ENCODE data around the gene CORO2B. TPM values are rescaled to one million over a fixed set of nuclear protein-coding genes. Genes with fewer than 3 reads are reported as not detected.

CORO2B gene
- polyA plus RNA-seq, 3 donors from 2014 or later: not detected

DNA sequence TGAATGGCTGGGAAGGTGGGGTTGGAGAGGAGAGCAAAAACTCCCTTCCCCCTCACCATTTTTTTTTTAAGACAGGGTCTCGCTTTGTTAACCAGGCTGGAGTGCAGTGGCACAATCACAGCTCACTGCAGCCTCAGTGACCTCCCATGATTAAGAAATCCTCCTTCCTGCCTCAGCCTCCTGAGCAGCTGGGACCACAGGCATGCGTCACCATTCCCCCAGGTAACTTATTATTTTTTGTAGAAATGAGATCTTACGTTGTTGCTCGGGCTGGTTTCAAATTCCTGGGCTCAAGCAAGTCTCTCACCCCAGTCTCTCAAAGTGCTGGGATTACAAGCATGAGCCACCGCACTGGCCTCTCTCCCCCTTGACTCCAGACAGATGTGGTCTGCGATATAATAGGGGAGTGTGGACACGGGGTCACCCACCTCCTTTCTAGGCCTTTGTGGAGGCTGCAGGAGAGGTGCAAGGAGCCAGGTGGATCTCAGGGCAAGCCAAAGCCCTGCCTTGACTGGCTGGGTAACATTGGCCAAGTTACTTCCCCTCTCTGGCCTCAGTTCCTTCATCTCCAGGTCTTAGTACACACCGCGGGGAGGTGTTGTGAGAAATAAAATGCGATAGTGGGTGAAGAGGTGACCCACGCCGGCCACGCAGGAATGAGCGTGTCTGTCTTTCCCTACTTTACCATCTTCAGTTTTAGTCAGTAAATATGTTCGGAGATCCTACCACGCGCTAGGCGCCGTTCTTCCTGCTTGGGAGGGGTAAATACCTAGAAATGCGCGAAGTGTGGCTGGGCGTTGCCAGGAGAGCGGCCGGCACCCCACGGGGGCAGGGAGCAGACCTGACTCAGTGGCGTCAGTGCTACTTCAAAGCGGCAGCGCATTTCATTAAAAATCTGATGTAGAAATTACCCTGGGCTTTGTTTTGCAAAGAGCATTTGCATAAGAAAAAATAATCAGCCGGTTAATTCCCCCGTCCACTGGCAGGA is 20.2 kb upstream of the CORO2B start:
- Mint-ChIP-seq H3K27me3 (ENCODE audit: low read depth in 3 of 3) (peaks cover 9 to 13% (median 13%) of the 10 kb centered on the region in 3 donors), H3K9me3 (peaks cover 0 to 3% (median 0%) of the 10 kb centered on the region in 6 donors), H3K36me3 (peaks cover 0 to 4% (median 0%) of the 10 kb centered on the region in 3 donors), H3K27ac (no peak overlapping the region), H3K4me1 (peaks cover 15 to 24% of the 10 kb centered on the region in 2 donors), H3K4me3 (peak overlapping the region; percentile 52 to 82 (median 76))
- no peak for DNase-seq

DNA sequence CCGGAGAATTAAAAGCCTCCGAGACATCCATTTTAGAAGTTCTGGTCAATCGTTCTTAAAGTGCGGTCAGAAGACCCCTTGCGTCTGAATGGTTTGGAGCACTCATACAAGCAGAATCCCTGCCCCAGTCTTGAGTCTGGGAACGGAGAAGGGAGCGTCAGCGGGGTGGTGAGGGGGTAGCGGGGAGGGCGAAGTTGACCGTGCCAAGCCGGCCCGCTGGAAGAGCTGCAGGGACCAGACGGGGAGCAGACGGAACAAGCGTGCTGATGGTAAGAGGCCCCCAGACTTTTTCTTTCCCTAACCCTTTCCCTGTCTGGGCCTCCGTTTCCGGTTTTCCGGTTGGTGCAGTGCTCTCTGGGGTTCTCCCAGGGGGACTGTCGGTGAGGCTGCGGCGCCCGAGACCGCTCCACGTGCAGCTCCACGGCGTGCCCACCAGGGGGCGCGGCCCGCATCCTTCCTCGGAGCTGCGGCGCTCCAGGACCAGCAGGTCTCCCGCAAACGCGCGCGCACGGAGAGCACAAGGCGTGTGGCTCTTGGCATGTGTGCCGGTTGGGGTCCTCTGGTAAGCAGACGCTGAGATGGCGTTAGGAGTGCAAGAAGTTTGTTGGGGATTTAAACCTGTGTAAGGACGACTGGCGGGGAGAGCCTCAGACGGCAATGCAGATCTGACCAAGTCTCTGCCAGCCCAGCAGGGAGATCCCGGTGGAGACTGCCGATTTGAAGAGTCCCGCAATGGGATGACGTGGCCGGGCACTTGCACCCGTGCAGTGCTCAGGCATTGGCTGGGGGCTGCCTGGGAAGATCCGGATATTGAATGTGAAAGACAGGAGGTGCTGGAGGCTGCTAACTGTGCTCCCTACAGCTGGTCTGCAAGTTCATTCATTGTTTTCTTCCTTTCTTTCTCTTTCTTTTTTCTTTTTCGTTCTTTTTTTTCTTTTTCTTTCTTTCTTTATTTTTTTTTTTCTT is 19.2 kb upstream of the CORO2B start:
- H3K9me3 Mint-ChIP-seq: peaks cover 0 to 3% (median 0%) of the 10 kb centered on the region in 6 donors
- no peak overlapping the region for H3K27ac Mint-ChIP-seq
- peak; percentile 55 to 59 (median 58) for DNase-seq
- H3K4me1 Mint-ChIP-seq: peaks cover 15 to 24% of the 10 kb centered on the region in 2 donors
- peaks cover 9 to 13% (median 13%) of the 10 kb centered on the region in 3 donors for H3K27me3 Mint-ChIP-seq (ENCODE audit: low read depth in 3 of 3)
- peaks cover 0 to 4% (median 0%) of the 10 kb centered on the region in 3 donors for H3K36me3 Mint-ChIP-seq
- peak overlapping the region; percentile 71 to 82 (median 76) for H3K4me3 Mint-ChIP-seq

- peaks cover 9 to 13% (median 13%) of the 10 kb centered on the region in 3 donors for H3K27me3 Mint-ChIP-seq (ENCODE audit: low read depth in 3 of 3)
- peaks cover 0 to 3% (median 0%) of the 10 kb centered on the region in 6 donors for H3K9me3 Mint-ChIP-seq
- H3K27ac Mint-ChIP-seq: no peak overlapping the region
- H3K36me3 Mint-ChIP-seq: peaks cover 0 to 4% (median 0%) of the 10 kb centered on the region in 3 donors
- no peak for DNase-seq
- H3K4me1 Mint-ChIP-seq: peaks cover 15 to 24% of the 10 kb centered on the region in 2 donors
- H3K4me3 Mint-ChIP-seq: peak overlapping the region in 3 of 5 donors; percentile 57 to 82 (median 71)
These were observed 18.2 kb upstream of the CORO2B start for GRCh38 chr15:68560501-68561113.

DNA sequence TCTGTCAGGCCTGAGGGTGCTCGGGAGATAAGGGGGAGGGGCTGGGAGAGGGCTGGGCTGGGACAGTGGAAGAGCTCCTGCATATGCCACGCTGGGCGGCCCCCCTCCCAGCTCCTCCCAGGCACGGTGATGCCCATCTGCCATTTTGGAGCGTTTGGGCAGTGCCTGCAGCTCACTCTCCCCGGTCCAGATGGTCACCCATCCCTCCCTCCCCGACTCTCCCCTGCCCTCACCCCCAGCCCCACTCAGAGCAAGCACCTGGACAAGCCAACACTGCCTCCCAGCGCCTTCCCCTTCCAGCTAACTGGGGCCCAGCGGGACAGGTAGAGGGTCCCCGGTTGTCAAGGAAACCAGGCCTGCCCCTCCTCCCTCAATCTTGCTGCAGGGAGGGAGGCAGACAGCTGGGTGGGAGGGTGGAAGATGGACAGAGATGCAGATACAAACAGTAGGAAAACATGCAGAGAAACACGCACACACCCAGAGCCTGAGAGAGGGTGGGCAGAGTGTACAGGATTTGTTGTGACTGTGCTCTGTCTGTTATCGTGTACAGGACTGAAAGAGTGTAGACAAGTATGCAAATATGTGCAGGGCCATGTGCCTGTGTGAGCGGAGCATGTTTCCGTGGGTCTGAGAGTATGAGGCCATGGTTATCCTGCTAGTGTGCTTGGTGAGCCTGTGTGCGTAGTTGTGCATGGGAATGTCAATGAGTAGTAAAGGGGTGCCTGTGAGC is 17.5 kb upstream of the CORO2B start:
- peaks cover 0 to 4% (median 0%) of the 10 kb centered on the region in 3 donors for H3K36me3 Mint-ChIP-seq
- peaks cover 0 to 3% (median 0%) of the 10 kb centered on the region in 6 donors for H3K9me3 Mint-ChIP-seq

GRCh38 chr15:68561901-68562300 is 16.9 kb upstream of the CORO2B start:
- H3K9me3 Mint-ChIP-seq: peaks cover 0 to 3% (median 0%) of the 10 kb centered on the region in 6 donors

More for the DNA sequence above, 17.5 kb upstream of the CORO2B start:
- H3K4me1 Mint-ChIP-seq: peaks cover 15 to 24% of the 10 kb centered on the region in 2 donors
- H3K27me3 Mint-ChIP-seq (ENCODE audit: low read depth in 3 of 3): peaks cover 7 to 13% (median 12%) of the 10 kb centered on the region in 3 donors
- H3K27ac Mint-ChIP-seq: no peak overlapping the region
- H3K4me3 Mint-ChIP-seq: no peak overlapping the region
- no peak for DNase-seq

GRCh38 chr15:68564173-68564572 is 14.6 kb upstream of the CORO2B start:
- no peak overlapping the region for H3K4me3 Mint-ChIP-seq
- H3K27me3 Mint-ChIP-seq (ENCODE audit: low read depth in 3 of 3): peaks cover 3 to 10% (median 3%) of the 10 kb centered on the region in 3 donors

More at GRCh38 chr15:68561901-68562300, 16.9 kb upstream of the CORO2B start:
- peaks cover 3 to 13% (median 12%) of the 10 kb centered on the region in 3 donors for H3K27me3 Mint-ChIP-seq (ENCODE audit: low read depth in 3 of 3)
- H3K4me3 Mint-ChIP-seq: no peak overlapping the region
- no peak for DNase-seq
- H3K36me3 Mint-ChIP-seq: peaks cover 0 to 4% (median 0%) of the 10 kb centered on the region in 3 donors
- H3K4me1 Mint-ChIP-seq: peaks cover 15 to 24% of the 10 kb centered on the region in 2 donors
- no peak overlapping the region for H3K27ac Mint-ChIP-seq

DNA sequence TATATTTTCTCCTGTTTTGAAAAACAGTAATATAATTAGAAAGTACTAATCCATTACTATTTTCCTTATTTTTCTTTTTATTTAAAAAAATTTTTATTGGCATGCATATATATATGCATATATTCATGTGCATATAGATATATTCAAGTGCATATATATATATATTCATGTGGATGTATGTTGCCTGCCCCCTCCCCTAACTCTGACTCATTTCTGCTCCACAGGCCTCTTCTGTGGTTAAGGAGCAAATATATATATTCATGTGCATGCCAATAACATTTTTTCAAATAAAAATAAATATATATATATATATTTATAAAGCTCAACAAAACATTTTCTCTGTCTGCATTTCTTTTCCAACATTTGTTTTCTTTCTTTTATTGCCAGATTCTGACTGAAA is 13.6 kb upstream of the CORO2B start:
- no peak for DNase-seq
- peaks cover 0 to 4% (median 0%) of the 10 kb centered on the region in 3 donors for H3K36me3 Mint-ChIP-seq
- peaks cover 0 to 3% (median 0%) of the 10 kb centered on the region in 6 donors for H3K9me3 Mint-ChIP-seq
- H3K27ac Mint-ChIP-seq: no peak overlapping the region
- H3K4me3 Mint-ChIP-seq: no peak overlapping the region
- peaks cover 0 to 6% of the 10 kb centered on the region in 2 donors for H3K4me1 Mint-ChIP-seq
- peaks cover 3 to 9% (median 4%) of the 10 kb centered on the region in 3 donors for H3K27me3 Mint-ChIP-seq (ENCODE audit: low read depth in 3 of 3)

More at GRCh38 chr15:68564173-68564572, 14.6 kb upstream of the CORO2B start:
- Mint-ChIP-seq H3K27ac (no peak overlapping the region), H3K4me1 (peaks cover 9 to 17% of the 10 kb centered on the region in 2 donors), H3K36me3 (peaks cover 0 to 4% (median 0%) of the 10 kb centered on the region in 3 donors), H3K9me3 (peaks cover 0 to 3% (median 0%) of the 10 kb centered on the region in 6 donors)
- no peak for DNase-seq

- Mint-ChIP-seq H3K4me1 (peaks cover 0 to 1% of the 10 kb centered on the region in 2 donors), H3K27me3 (ENCODE audit: low read depth in 3 of 3) (peaks cover 2 to 10% (median 3%) of the 10 kb centered on the region in 3 donors), H3K4me3 (no peak overlapping the region), H3K27ac (no peak overlapping the region), H3K36me3 (peaks cover 0 to under 1% (median 0%) of the 10 kb centered on the region in 3 donors), H3K9me3 (no peaks in the 10 kb centered on the region)
- no peak for DNase-seq
These were observed 13.1 kb upstream of the CORO2B start for GRCh38 chr15:68565726-68566125.

- no peak for DNase-seq
These were observed 12.3 kb upstream of the CORO2B start for GRCh38 chr15:68566377-68566954.

DNA sequence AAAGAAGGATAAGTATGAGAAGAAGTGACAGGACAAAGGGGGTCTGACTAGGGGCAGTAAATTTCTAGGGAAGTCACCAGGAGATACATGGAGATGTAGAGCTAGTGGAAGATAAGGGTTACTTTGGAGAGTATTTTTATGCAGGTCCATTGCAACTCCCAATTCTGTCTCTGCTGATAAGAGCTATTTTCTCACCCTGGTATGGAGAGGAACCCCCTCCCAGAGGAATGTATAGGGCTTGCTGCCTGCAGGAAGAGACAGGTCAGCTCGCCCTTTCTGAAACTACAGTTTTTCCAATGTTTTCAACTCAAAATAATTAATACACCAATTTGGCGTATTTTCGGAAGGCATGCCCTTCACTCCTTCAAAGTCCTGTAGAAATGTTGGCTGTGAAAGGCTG is 11.4 kb upstream of the CORO2B start:
- no peaks in the 10 kb centered on the region for H3K36me3 Mint-ChIP-seq
- H3K4me3 Mint-ChIP-seq: no peak overlapping the region
- H3K4me1 Mint-ChIP-seq: no peaks in the 10 kb centered on the region
- DNase-seq: no peak
- no peak overlapping the region for H3K27ac Mint-ChIP-seq
- H3K9me3 Mint-ChIP-seq: no peaks in the 10 kb centered on the region
- H3K27me3 Mint-ChIP-seq (ENCODE audit: low read depth in 3 of 3): peaks cover 1 to 10% (median 8%) of the 10 kb centered on the region in 3 donors

More at GRCh38 chr15:68566377-68566954, 12.3 kb upstream of the CORO2B start:
- no peaks in the 10 kb centered on the region for H3K36me3 Mint-ChIP-seq
- H3K27me3 Mint-ChIP-seq (ENCODE audit: low read depth in 3 of 3): peaks cover 1 to 10% (median 4%) of the 10 kb centered on the region in 3 donors
- H3K4me1 Mint-ChIP-seq: no peaks in the 10 kb centered on the region
- no peaks in the 10 kb centered on the region for H3K9me3 Mint-ChIP-seq
- no peak overlapping the region for H3K27ac Mint-ChIP-seq
- H3K4me3 Mint-ChIP-seq: no peak overlapping the region

GRCh38 chr15:68570974-68571373 is 7.8 kb upstream of the CORO2B start:
- no peaks in the 10 kb centered on the region for H3K36me3 Mint-ChIP-seq

DNA sequence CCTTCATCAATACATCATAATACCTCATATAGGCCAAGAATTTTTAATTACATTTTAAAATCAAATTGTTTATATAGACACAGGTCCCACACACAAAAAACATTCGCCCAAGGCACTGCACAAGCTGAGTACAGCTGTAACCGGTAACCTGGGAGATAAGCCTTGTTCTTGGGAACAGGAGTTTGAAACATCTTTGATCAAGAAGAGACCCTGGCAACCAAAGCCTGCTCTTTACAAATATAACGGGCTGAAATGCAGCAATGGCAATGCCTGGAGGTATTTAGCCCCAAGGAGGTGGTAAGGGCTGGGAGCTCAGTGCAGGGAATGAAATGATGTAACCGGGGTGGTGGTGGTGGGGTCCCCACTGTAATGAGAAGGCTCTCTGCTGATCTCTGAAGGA is 7.2 kb upstream of the CORO2B start:
- no peak overlapping the region for H3K4me3 Mint-ChIP-seq
- H3K27ac Mint-ChIP-seq: no peak overlapping the region
- DNase-seq: no peak
- peaks cover 5 to 18% (median 10%) of the 10 kb centered on the region in 3 donors for H3K27me3 Mint-ChIP-seq (ENCODE audit: low read depth in 3 of 3)
- H3K9me3 Mint-ChIP-seq: no peaks in the 10 kb centered on the region
- peaks cover 0 to under 1% of the 10 kb centered on the region in 2 donors for H3K4me1 Mint-ChIP-seq
- H3K36me3 Mint-ChIP-seq: no peaks in the 10 kb centered on the region

More at GRCh38 chr15:68570974-68571373, 7.8 kb upstream of the CORO2B start:
- DNase-seq: no peak
- Mint-ChIP-seq H3K4me3 (no peak overlapping the region), H3K9me3 (no peaks in the 10 kb centered on the region), H3K27me3 (ENCODE audit: low read depth in 3 of 3) (peaks cover 5 to 14% (median 10%) of the 10 kb centered on the region in 3 donors), H3K27ac (no peak overlapping the region), H3K4me1 (no peaks in the 10 kb centered on the region)

Measured in immature natural killer cell (primary cell).